Endothelial cell of umbilical vein (primary cell): ENCODE results near the gene GGA2. TPM values are rescaled to one million over a fixed set of nuclear protein-coding genes. Genes with fewer than 3 reads are reported as not detected.

Experiments
- BruUV-seq: library from RNA; stranded (reverse); fragments of 400-500 nt; replicated peaks from 2 replicates; lab custom pipeline; 2021; lab: Mats Ljungman, UMichigan
- CTCF ChIA-PET: fragments of 300-600, 350-600 bp; sonication (Branson Sonifier 250); formaldehyde crosslinking; loops from one replicate; lab custom pipeline; 2021; ENCODE audit warnings: antibody characterized with exemption, inconsistent platforms; lab: Charles Lee
- POLR2A ChIA-PET: fragments of 300-600, 350-600 bp; sonication (Branson Sonifier 250); formaldehyde crosslinking; loops from one replicate; lab custom pipeline; 2021; ENCODE audit warnings: antibody characterized with exemption, inconsistent platforms; lab: Charles Lee
- DNase-seq: peaks from one replicate; pipeline ENCODE4 v3.0.0-alpha.2; 2011; ENCODE audit warnings: low read depth, low spot score
- FAIRE-seq: peaks from 2 replicates; lab custom pipeline; 2011; peaks lifted over from hg19 to GRCh38; lab: Jason Lieb, UNC
- H2AFZ ChIP-seq: 2 replicates; pipeline ENCODE4 v1.6.0; 2012; ENCODE audit warnings: low read depth, low read length, control low read depth, inconsistent platforms
- H3K27ac ChIP-seq: 2 replicates; pipeline ENCODE4 v1.5.1; 2011; ENCODE audit warnings: low read depth, mild to moderate bottlenecking, control low read depth, low read length, moderate library complexity; ENCODE audit not compliant: insufficient read depth
- H3K27me3 ChIP-seq, 2 experiments: 2 replicates each; pipeline versions ENCODE4 v1.6.0 to v1.6.1; 2011; ENCODE audit warnings: low read length in 2 of 2, mixed read lengths in 1 of 2; ENCODE audit not compliant: control insufficient read depth in 2 of 2, insufficient read depth in 2 of 2
- H3K36me3 ChIP-seq, 2 experiments: 2 replicates in 1 of 2; 3 replicates in 1 of 2; pipeline ENCODE4 v1.5.1; 2011; ENCODE audit warnings: low read length in 2 of 2, mild to moderate bottlenecking in 1 of 2, moderate library complexity in 1 of 2; ENCODE audit not compliant: control insufficient read depth in 2 of 2, insufficient read depth in 2 of 2; ENCODE audit errors: extremely low read depth in 1 of 2
- H3K4me1 ChIP-seq: 3 replicates; pipeline ENCODE4 v1.5.1; 2011; ENCODE audit warnings: mild to moderate bottlenecking, low read length; ENCODE audit not compliant: control insufficient read depth, insufficient read depth; ENCODE audit errors: extremely low read depth
- H3K4me2 ChIP-seq: 2 replicates; pipeline ENCODE4 v1.6.1; 2011; ENCODE audit warnings: low read length, control low read depth, mixed read lengths; ENCODE audit not compliant: insufficient read depth
- H3K4me3 ChIP-seq, 3 experiments: fragments of 200-600 bp in 1 of 3; sonication (generic), shearing (Covaris generic) in 1 of 3; replicated peaks in 1 of 3; 2 replicates each; pipeline ENCODE4 v1.5.1; 2011 to 2016; ENCODE audit warnings: control low read depth in 3 of 3, low read length in 3 of 3, mild to moderate bottlenecking in 2 of 3, inconsistent platforms in 1 of 3, low read depth in 1 of 3, moderate library complexity in 1 of 3; ENCODE audit not compliant: insufficient read depth in 1 of 3
- H3K79me2 ChIP-seq: 2 replicates; pipeline ENCODE4 v1.6.0; 2012; ENCODE audit warnings: low read length, inconsistent platforms; ENCODE audit not compliant: control insufficient read depth, insufficient read depth
- H3K9ac ChIP-seq: replicated peaks from 2 replicates; pipeline ENCODE3; 2011; ENCODE audit warnings: low read length, control low read depth; ENCODE audit not compliant: insufficient read depth; ENCODE audit errors: extremely low read depth
- H3K9me1 ChIP-seq: replicated peaks from 3 replicates; pipeline ENCODE4 v1.6.0; 2011; ENCODE audit warnings: mild to moderate bottlenecking, low read length; ENCODE audit not compliant: control insufficient read depth, insufficient read depth; ENCODE audit errors: extremely low read depth
- H3K9me3 ChIP-seq: replicated peaks from 2 replicates; pipeline ENCODE4 v1.5.1; 2012; ENCODE audit warnings: low read length, inconsistent platforms; ENCODE audit not compliant: control insufficient read depth, insufficient read depth
- H4K20me1 ChIP-seq: replicated peaks from 2 replicates; pipeline ENCODE3; 2011; ENCODE audit warnings: mild to moderate bottlenecking, low read length; ENCODE audit not compliant: control insufficient read depth, insufficient read depth; ENCODE audit errors: extremely low read depth
- EZH2 ChIP-seq: IDR thresholded peaks from 2 replicates; pipeline ENCODE4 v1.6.1; 2012; ENCODE audit warnings: borderline replicate concordance, low read depth, mild to moderate bottlenecking, moderate library complexity, low read length, inconsistent platforms; ENCODE audit not compliant: severe bottlenecking
- FOS ChIP-seq: IDR thresholded peaks from 2 replicates; pipeline ENCODE4 v1.6.1; 2011; ENCODE audit warnings: mild to moderate bottlenecking, low read length, moderate library complexity, borderline replicate concordance; ENCODE audit not compliant: insufficient read depth
- GATA2 ChIP-seq: IDR thresholded peaks from 2 replicates; pipeline ENCODE4 v1.7.0; 2011; ENCODE audit warnings: low read depth, mild to moderate bottlenecking, moderate library complexity, mixed read lengths, low read length; ENCODE audit not compliant: insufficient read length, insufficient read depth
- JUN ChIP-seq: IDR thresholded peaks from 2 replicates; pipeline ENCODE4 v1.6.1; 2011; ENCODE audit warnings: borderline replicate concordance, low read depth; ENCODE audit not compliant: insufficient read length, insufficient read depth
- MYC ChIP-seq: IDR thresholded peaks from one replicate; pipeline ENCODE4 v1.6.1; 2011; ENCODE audit warnings: mild to moderate bottlenecking, low read depth, low read length
- POLR2A ChIP-seq: IDR thresholded peaks from 2 replicates; pipeline ENCODE4 v1.6.1; 2012; ENCODE audit warnings: low read depth, mild to moderate bottlenecking, control low read depth, low read length
- POLR2AphosphoS5 ChIP-seq: IDR thresholded peaks from 2 replicates; pipeline ENCODE4 v1.6.1; 2012; ENCODE audit warnings: low read depth, mild to moderate bottlenecking, control low read depth, low read length, moderate library complexity; ENCODE audit not compliant: insufficient read depth
- dilution Hi-C: fragments of 300-500 bp; cut with MboI; formaldehyde crosslinking; loops from one replicate; pipeline ENCODE4 v1.15.0; 2019; ENCODE audit warnings: low sequenced_read_pairs; ENCODE audit not compliant: extremely low pct_ligation_motif_present
- intact Hi-C: fragments of 100-400 bp; cut with micrococcal nuclease; formaldehyde crosslinking; loops from one replicate; pipeline ENCODE4 v1.10.0; 2022
- polyA plus RNA-seq, 4 experiments: library from polyadenylated mRNA; depleted of rRNA in 3 of 4; stranded (reverse) in 3 of 4; unstranded in 1 of 4; fragments of >200 nt; gene quantifications; 2 replicates each; pipeline versions ENCODE4 v1.2.1 to v1.2.3, GENCODE V29; 2011 to 2012; ENCODE audit warnings: missing spikeins in 1 of 4
- total RNA-seq: library from RNA; stranded (reverse); gene quantifications from 2 replicates; pipeline ENCODE4 v1.2.3, GENCODE V29; 2021
- TF ChIP-seq, protein P1 (sequence below), 2 donors: IDR thresholded peaks; 1 replicate in 1 of 2; 2 replicates in 1 of 2; pipeline ENCODE4 v1.5.1; 2011; ENCODE audit warnings: low read length in 2 of 2, mild to moderate bottlenecking in 2 of 2, moderate library complexity in 2 of 2, control low read depth in 1 of 2, inconsistent platforms in 1 of 2, low read depth in 1 of 2; ENCODE audit not compliant: insufficient read depth in 1 of 2; ENCODE audit errors: extremely low read depth in 1 of 2
- TF ChIP-seq, protein P2 (sequence below): IDR thresholded peaks from 2 replicates; pipeline ENCODE4 v1.6.1; 2011; ENCODE audit not compliant: insufficient read depth, insufficient read length

Gene GGA2
- total and polyA plus RNA-seq, 2 donors (not counting 3 experiments of a cell fraction or from before 2014, with no cell fraction given): 33.3 to 73.1 TPM

- H3K4me1 ChIP-seq: peaks cover 8% of the 10 kb centered on the region
- CTCF ChIA-PET: interaction anchor here (1.4 kb wide), 1 partner anchor 9 kb away, joined by 4 read pairs; no protein-coding TSS in a partner anchor
- H3K9me3 ChIP-seq: no peaks in the 10 kb centered on the region
- H3K27me3 ChIP-seq: no peaks in the 10 kb centered on the region
- no peak overlapping the region for H3K4me2 ChIP-seq
- FAIRE-seq (no peak), DNase-seq (no peak)
- intact Hi-C loops (no loop called here), dilution Hi-C loops (no loop called here)
- POLR2A ChIA-PET: interaction anchor here (0.6 kb wide), 1 partner anchor 152 kb away, joined by 5 read pairs; no protein-coding TSS in a partner anchor
- H3K27ac ChIP-seq: no peak overlapping the region
- no peaks in the 10 kb centered on the region for H3K36me3 ChIP-seq
- no peaks in the 10 kb centered on the region for H3K9me1 ChIP-seq
- H3K9ac ChIP-seq: no peak overlapping the region
- H3K79me2 ChIP-seq: no peaks in the 10 kb centered on the region
- no TSS peak for BruUV-seq
- no peak overlapping the region for H3K4me3 ChIP-seq
- H4K20me1 ChIP-seq: no peaks in the 10 kb centered on the region
- no peak for TF ChIP-seq MYC
- no peak overlapping the region for H2AFZ ChIP-seq
These were observed 5.6 kb upstream of the GGA2 start for GRCh38 chr16:23515881-23516280.

GRCh38 chr16:23514381-23515152, 4.3 kb upstream of the GGA2 start:
- no peak for DNase-seq
- no peaks in the 10 kb centered on the region for H3K9me1 ChIP-seq
- POLR2A ChIA-PET: no interaction called here
- FAIRE-seq: no peak
- H3K27ac ChIP-seq: no peak overlapping the region
- H4K20me1 ChIP-seq: no peaks in the 10 kb centered on the region
- H2AFZ ChIP-seq: no peak overlapping the region
- no peaks in the 10 kb centered on the region for H3K27me3 ChIP-seq
- no TSS peak for BruUV-seq
- dilution Hi-C loops (no loop called here), intact Hi-C loops (no loop called here)
- no peaks in the 10 kb centered on the region for H3K9me3 ChIP-seq
- H3K36me3 ChIP-seq: no peaks in the 10 kb centered on the region
- H3K4me1 ChIP-seq: peaks cover 8% of the 10 kb centered on the region
- no peak overlapping the region for H3K9ac ChIP-seq
- TF ChIP-seq JUN (no peak), GATA2 (no peak), POLR2A (no peak), EZH2 (no peak), FOS (no peak), POLR2AphosphoS5 (no peak), MYC (no peak)
- TF ChIP-seq, protein P1, sequence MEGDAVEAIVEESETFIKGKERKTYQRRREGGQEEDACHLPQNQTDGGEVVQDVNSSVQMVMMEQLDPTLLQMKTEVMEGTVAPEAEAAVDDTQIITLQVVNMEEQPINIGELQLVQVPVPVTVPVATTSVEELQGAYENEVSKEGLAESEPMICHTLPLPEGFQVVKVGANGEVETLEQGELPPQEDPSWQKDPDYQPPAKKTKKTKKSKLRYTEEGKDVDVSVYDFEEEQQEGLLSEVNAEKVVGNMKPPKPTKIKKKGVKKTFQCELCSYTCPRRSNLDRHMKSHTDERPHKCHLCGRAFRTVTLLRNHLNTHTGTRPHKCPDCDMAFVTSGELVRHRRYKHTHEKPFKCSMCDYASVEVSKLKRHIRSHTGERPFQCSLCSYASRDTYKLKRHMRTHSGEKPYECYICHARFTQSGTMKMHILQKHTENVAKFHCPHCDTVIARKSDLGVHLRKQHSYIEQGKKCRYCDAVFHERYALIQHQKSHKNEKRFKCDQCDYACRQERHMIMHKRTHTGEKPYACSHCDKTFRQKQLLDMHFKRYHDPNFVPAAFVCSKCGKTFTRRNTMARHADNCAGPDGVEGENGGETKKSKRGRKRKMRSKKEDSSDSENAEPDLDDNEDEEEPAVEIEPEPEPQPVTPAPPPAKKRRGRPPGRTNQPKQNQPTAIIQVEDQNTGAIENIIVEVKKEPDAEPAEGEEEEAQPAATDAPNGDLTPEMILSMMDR (IDR thresholded peaks at IDR 0.05; ENCODE audit: extremely low read depth in 1 of 2, insufficient read depth in 1 of 2, low read depth in 1 of 2, low read length in 2 of 2): no peak
- TF ChIP-seq, protein P2, sequence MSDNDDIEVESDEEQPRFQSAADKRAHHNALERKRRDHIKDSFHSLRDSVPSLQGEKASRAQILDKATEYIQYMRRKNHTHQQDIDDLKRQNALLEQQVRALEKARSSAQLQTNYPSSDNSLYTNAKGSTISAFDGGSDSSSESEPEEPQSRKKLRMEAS: no peak
- no peak overlapping the region for H3K4me3 ChIP-seq
- H3K4me2 ChIP-seq: no peak overlapping the region
- CTCF ChIA-PET: no interaction called here
- H3K79me2 ChIP-seq: peaks cover 2% of the 10 kb centered on the region
